GM19455 (cell line): ENCODE measurements around the gene ITCH.
"Not testable (repeated sequence)": the region's sequence is repeated elsewhere in the genome, so short reads cannot be mapped to it uniquely, and the experiment has no call there.

Experiments
- ATAC-seq: cut with Tn5 transposase; IDR thresholded peaks from one replicate; pipeline ENCODE4 v1.9.1; 2021; ENCODE audit not compliant: unreplicated experiment

Gene ITCH

DNA sequence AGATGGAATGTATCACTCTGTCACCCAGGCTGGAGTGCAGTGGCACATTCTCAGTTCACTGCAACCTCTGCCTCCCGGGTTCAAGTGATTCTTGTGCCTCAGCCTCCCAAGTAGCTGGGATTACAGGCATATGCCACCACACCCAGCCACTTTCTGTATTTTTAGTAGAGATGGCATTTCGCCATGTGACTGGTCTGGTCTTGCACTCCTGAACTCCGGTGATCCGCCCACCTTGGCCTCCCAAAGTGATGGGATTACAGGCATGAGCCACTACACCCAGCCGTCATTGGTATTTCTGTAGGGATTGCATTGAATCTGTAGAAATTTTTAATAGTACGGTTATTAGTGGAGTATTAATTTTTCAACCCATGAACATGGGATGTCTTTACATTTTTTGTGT lies 134.5 kb downstream of the ITCH start:
- not testable (repeated sequence) for ATAC-seq

GRCh38 chr20:34500823-34501222 lies 137.8 kb downstream of the ITCH start:
- no peak for ATAC-seq

GRCh38 chr20:34506480-34506879 lies 143.4 kb downstream of the ITCH start:
- no peak for ATAC-seq

DNA sequence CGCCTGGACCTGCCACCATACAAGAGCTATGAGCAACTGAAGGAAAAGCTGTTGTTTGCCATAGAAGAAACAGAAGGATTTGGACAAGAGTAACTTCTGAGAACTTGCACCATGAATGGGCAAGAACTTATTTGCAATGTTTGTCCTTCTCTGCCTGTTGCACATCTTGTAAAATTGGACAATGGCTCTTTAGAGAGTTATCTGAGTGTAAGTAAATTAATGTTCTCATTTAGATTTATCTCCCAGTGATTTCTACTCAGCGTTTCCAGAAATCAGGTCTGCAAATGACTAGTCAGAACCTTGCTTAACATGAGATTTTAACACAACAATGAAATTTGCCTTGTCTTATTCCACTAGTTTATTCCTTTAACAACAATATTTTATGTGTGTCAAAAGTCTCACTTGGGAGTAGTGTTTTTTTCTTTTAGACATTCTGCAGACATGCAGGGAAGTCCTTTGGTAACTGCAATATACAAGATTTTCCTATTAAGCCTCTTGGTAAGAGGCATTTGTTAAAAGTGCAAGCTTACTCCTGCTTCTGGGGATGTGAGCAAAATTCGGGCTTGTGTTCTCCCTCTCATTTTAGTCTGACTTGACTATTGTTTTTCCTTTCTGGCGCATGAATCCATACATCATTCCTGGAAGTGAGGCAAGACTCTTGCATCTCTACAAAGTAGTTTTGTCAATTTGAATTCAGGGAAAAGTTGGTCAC lies 144.8 kb downstream of the ITCH start:
- ATAC-seq = no peak

DNA sequence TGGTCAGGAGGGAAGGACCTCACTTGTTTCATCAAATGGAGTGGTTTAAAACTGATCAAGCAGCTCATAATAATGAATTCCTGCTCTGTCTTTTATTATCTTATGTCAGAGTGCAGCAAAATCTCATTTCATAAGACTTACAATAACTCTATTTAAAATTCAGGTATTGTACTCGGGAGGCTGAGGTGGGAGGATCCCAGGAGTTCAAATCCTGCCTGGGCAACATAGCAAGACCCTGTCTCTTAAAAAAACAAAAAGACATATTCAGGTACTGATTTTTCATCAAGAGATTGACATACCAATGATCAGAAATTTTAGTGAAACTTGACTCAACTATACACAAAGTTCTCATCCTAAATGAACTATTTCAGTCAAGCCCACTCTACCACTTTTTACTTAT lies 147.5 kb downstream of the ITCH start:
- no peak for ATAC-seq

GRCh38 chr20:34511891-34512265 lies 148.8 kb downstream of the ITCH start:
- ATAC-seq = no peak

DNA sequence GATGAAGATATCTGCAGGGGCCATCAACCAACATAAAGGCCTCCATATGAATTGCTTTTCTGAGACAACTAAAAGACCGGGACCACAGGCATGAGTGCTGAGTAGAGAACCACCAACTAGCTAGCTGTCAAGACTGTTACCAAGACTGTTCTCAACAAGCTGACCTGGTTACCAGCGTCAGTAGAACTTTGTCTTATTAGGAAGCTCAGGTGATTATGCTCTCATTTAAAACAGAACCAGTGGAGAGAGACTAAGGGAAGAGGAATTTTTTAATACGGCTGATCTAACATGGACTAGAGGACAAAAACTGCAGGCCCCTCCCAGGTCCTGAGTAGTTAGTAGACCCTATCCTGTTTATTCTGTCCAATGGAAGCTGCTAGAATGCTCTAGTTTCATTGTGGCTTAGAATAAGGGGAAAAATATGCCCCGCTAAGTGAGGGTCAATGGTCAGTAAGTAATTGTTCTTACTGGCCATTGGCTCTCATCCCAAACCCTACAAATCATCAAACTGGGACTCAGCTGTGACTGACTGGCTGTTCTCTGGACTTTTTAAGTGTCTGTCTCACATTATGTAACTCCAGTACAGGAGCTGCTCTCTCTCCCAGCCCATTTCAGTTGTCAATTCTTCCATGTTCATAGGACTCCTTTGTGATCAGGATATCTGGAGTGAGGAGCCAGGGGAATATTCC lies 149.3 kb downstream of the ITCH start:
- ATAC-seq = no peak

DNA sequence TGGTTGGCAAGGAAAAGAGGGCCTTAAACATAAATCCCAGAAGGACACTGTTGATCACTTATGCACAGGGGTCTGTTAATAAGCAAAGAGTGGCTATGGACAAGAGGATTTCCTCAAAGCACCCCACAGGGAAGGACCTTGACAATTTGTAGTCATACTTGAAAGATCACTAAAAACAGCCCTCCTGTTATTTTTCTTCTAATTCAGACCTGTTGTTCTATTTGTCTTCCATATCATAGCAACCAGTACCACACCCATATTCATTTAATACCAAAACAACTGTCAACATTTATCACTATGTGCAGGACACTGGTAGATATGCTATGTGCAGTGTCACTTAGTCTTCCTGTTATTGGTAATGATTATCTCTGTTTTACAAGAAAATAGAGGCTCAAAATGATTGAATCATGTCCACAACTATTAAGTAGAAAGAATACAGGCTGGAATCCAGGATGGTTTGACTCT lies 149.9 kb downstream of the ITCH start:
- ATAC-seq = no peak

GRCh38 chr20:34514034-34514433 lies 151.0 kb downstream of the ITCH start:
- ATAC-seq = not testable (repeated sequence)

GRCh38 chr20:34514897-34515483 lies 151.9 kb downstream of the ITCH start:
- no peak for ATAC-seq

- peak; percentile 57 for ATAC-seq
Measured at GRCh38 chr20:34515484-34516246, 152.6 kb downstream of the ITCH start.

GRCh38 chr20:34516247-34517113 lies 153.4 kb downstream of the ITCH start, which contains the start of gene DYNLRB1:
Gene DYNLRB1 (plus strand): TSS chr20:34516422. CDS start chr20:34516459, 37 bp downstream.
- ATAC-seq = peak; percentile 71

DNA sequence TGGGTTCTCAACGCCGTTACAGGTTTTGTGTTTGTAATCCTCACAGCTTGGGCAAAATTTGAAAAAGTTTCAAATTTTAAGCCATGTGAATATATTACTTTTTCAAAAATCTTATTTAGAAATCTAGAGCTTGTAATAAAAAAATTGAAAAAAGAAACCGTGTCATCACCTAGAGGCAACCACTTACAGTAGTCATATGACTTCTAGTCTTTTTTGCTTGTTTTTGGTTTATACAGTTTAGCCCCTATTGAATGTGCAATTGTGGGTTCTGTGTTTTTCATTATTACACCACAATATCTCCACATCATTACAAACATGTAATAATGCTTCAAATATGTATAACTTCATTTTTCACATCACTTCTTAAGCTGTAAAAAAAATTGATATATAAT lies 154.0 kb downstream of the ITCH start:
- no peak for ATAC-seq

DNA sequence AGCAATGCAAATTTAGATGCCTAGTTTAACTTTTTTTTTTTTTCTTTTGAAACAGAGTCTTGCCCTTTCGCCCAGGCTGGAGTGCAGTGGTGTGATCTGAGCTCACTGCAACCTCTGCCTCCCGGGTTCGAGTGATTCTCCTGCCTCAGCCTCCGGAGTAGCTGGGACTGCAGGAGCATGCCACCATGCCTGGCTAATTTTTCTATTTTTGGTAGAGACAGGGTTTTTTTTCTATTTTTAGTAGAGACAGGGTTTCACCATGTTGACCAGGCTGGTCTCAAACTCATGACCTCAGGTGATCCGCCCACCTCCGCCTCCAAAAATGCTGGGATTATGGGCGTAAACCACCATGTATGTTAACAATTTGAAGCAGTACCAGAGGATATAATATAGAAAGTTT lies 155.8 kb downstream of the ITCH start:
- not testable (repeated sequence) for ATAC-seq

GRCh38 chr20:34519841-34520240 lies 156.8 kb downstream of the ITCH start:
- ATAC-seq = not testable (repeated sequence)

GRCh38 chr20:34522969-34523871 lies 160.1 kb downstream of the ITCH start:
- no peak for ATAC-seq

GRCh38 chr20:34524426-34524825 lies 161.4 kb downstream of the ITCH start:
- ATAC-seq = no peak

DNA sequence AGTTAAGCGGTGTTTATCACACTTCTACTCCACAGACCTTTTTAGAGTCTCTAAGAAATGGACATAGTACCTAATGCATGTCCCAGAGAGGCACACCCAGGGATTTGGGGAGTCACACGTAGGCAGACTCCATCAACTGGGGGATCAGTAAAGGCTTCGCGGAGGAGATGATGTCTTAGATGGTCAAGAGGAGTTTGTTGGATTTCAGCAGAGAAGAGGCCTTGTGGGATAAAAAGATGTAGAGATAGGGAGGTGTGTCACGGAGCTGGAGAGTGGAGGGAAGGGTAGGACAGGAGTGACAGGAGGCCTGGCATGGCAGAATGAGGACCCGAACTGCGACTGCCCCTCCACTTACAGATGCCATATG lies 162.3 kb downstream of the ITCH start:
- no peak for ATAC-seq

GRCh38 chr20:34525709-34526416 lies 162.8 kb downstream of the ITCH start:
- ATAC-seq = no peak
